Measurements from ENCODE around the gene CALN1. TPM values are rescaled to one million over a fixed set of nuclear protein-coding genes. Genes with fewer than 3 reads are reported as not detected.

The CALN1 gene
- polyA plus RNA-seq, 1 donor (not counting 4 experiments of a cell fraction or from before 2014, with no cell fraction given) = not detected

DNA sequence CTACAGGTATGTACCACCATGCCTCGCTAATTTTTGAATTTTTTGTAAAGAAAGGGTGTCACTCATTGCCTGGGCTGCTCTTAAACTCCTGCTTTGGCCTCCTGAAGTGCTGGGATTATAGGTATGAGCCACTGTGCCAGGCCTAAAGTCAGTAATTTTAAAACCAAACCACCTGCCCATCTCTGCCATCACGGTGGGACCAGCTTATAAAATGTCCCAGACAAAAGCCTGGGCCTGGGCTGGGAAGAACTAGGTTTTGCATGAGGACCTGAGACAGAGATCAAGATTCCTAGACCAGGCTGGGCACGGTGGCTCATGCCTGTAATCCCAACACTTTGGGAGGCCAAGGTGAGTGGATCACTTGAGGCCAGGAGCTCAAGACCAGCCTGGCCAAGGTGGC lies 395.6 kb downstream of the CALN1 start:
- no peak overlapping the region for H2AFZ ChIP-seq (ENCODE audit: control insufficient read depth, low read length)
- no peak overlapping the region for H3K4me3 ChIP-seq (ENCODE audit: control insufficient read depth in 2 of 3, extremely low read depth in 1 of 3, insufficient read depth in 2 of 3, low read depth in 1 of 3, low read length in 3 of 3)
- no peaks in the 10 kb centered on the region for H3K9me3 ChIP-seq (ENCODE audit: control insufficient read depth, low read depth, low read length)
- no peak for FAIRE-seq
- H3K79me2 ChIP-seq (ENCODE audit: control insufficient read depth, insufficient read depth, low read length) = no peaks in the 10 kb centered on the region
- H3K27me3 ChIP-seq (ENCODE audit: control insufficient read depth, extremely low read depth, insufficient read depth, low read length) = no peaks in the 10 kb centered on the region
- H3K36me3 ChIP-seq (ENCODE audit: control insufficient read depth in 2 of 2, extremely low read depth in 1 of 2, insufficient read depth in 2 of 2, low read length in 2 of 2) = no peaks in the 10 kb centered on the region
- H4K20me1 ChIP-seq (ENCODE audit: control insufficient read depth, extremely low read depth, insufficient read depth, low read length) = no peaks in the 10 kb centered on the region
- no peak for TF ChIP-seq EZH2 (IDR thresholded peaks at IDR 0.05; ENCODE audit: low read length)
- TF ChIP-seq, protein P1, sequence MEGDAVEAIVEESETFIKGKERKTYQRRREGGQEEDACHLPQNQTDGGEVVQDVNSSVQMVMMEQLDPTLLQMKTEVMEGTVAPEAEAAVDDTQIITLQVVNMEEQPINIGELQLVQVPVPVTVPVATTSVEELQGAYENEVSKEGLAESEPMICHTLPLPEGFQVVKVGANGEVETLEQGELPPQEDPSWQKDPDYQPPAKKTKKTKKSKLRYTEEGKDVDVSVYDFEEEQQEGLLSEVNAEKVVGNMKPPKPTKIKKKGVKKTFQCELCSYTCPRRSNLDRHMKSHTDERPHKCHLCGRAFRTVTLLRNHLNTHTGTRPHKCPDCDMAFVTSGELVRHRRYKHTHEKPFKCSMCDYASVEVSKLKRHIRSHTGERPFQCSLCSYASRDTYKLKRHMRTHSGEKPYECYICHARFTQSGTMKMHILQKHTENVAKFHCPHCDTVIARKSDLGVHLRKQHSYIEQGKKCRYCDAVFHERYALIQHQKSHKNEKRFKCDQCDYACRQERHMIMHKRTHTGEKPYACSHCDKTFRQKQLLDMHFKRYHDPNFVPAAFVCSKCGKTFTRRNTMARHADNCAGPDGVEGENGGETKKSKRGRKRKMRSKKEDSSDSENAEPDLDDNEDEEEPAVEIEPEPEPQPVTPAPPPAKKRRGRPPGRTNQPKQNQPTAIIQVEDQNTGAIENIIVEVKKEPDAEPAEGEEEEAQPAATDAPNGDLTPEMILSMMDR (optimal IDR thresholded peaks at IDR 0.05 in 1 of 3, IDR thresholded peaks at IDR 0.05 in 1 of 3, conservative IDR thresholded peaks at IDR 0.05 in 1 of 3; ENCODE audit: extremely low read depth in 1 of 3, insufficient read depth in 2 of 3, low read length in 3 of 3) = no peak
- no peak overlapping the region for H3K4me2 ChIP-seq (ENCODE audit: control insufficient read depth, extremely low read depth, insufficient read depth, low read depth, low read length)
- H3K9me1 ChIP-seq (ENCODE audit: control insufficient read depth, extremely low read depth, insufficient read depth, low read length) = no peaks in the 10 kb centered on the region
- dilution Hi-C loops (cut with MboI; ENCODE audit: extremely low pct_ligation_motif_present, low sequenced_read_pairs) = no loop called here
- DNase-seq (ENCODE audit: low read depth, low spot score) = no peak
- no peaks in the 10 kb centered on the region for H3K4me1 ChIP-seq (ENCODE audit: control insufficient read depth, extremely low read depth, insufficient read depth, low read length)
- no peak overlapping the region for H3K9ac ChIP-seq (ENCODE audit: control insufficient read depth, extremely low read depth, insufficient read depth, low read length)
- no peak overlapping the region for H3K27ac ChIP-seq (ENCODE audit: control insufficient read depth, insufficient read depth, low read length)

DNA sequence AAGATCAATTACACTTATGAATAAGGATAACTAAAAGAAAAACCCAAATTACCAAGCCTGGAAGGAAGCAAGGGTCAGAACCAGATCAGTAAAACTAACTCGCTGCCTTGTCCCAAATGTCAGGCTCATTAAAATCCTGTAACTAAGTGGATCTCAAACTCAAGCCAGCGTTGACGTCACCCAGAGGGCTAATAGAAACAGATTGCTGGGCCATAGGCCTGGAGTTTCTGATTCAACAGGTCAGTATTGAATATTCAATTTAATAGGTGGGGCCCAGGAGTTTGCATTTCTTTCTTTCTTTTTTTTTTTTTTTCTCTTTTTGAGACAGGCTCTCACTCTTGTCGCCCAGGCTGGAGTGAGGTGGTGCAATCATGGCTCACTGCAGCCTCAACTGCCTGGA lies 397.0 kb downstream of the CALN1 start:
- no peak for DNase-seq (ENCODE audit: low read depth, low spot score)
- Histone ChIP-seq H3K27me3 (ENCODE audit: control insufficient read depth, extremely low read depth, insufficient read depth, low read length) (no peaks in the 10 kb centered on the region), H3K4me2 (ENCODE audit: control insufficient read depth, extremely low read depth, insufficient read depth, low read depth, low read length) (no peak overlapping the region), H3K9ac (ENCODE audit: control insufficient read depth, extremely low read depth, insufficient read depth, low read length) (no peak overlapping the region), H3K9me1 (ENCODE audit: control insufficient read depth, extremely low read depth, insufficient read depth, low read length) (no peaks in the 10 kb centered on the region), H3K9me3 (ENCODE audit: control insufficient read depth, low read depth, low read length) (peaks cover 2% of the 10 kb centered on the region), H3K36me3 (ENCODE audit: control insufficient read depth in 2 of 2, extremely low read depth in 1 of 2, insufficient read depth in 2 of 2, low read length in 2 of 2) (no peaks in the 10 kb centered on the region), H4K20me1 (ENCODE audit: control insufficient read depth, extremely low read depth, insufficient read depth, low read length) (no peaks in the 10 kb centered on the region), H3K27ac (ENCODE audit: control insufficient read depth, insufficient read depth, low read length) (no peak overlapping the region), H3K4me3 (ENCODE audit: control insufficient read depth in 2 of 3, extremely low read depth in 1 of 3, insufficient read depth in 2 of 3, low read depth in 1 of 3, low read length in 3 of 3) (no peak overlapping the region), H3K4me1 (ENCODE audit: control insufficient read depth, extremely low read depth, insufficient read depth, low read length) (no peaks in the 10 kb centered on the region), H3K79me2 (ENCODE audit: control insufficient read depth, insufficient read depth, low read length) (no peaks in the 10 kb centered on the region), H2AFZ (ENCODE audit: control insufficient read depth, low read length) (no peak overlapping the region)
- TF ChIP-seq EZH2 (IDR thresholded peaks at IDR 0.05; ENCODE audit: low read length) = no peak
- TF ChIP-seq, protein P1 (optimal IDR thresholded peaks at IDR 0.05 in 1 of 3, IDR thresholded peaks at IDR 0.05 in 1 of 3, conservative IDR thresholded peaks at IDR 0.05 in 1 of 3; ENCODE audit: extremely low read depth in 1 of 3, insufficient read depth in 2 of 3, low read length in 3 of 3) = no peak
- FAIRE-seq = no peak
- dilution Hi-C loops (cut with MboI; ENCODE audit: extremely low pct_ligation_motif_present, low sequenced_read_pairs) = no loop called here
